T47D (cell line): ENCODE data around the gene CLEC19A.

Experiments
- DNase-seq, 2 experiments: peaks; one replicate each; pipeline versions ENCODE4 v3.0.0 to v3.0.0-alpha.2; 2011 to 2012; ENCODE audit warnings: low read depth in 1 of 2, low spot score in 1 of 2
- JUND ChIP-seq: IDR thresholded peaks from 2 replicates; pipeline ENCODE4 v1.6.1; 2012; ENCODE audit warnings: low read depth
- in situ Hi-C: cut with HindIII; loops from 2 replicates; pipeline ENCODE4 v1.10.0; 2016; ENCODE audit warnings: low sequenced_read_pairs, low pct_unique_long_range_greater_than_20kb

CLEC19A gene

GRCh38 chr16:19285431-19285830 lies at the start of gene CLEC19A:
TSS of gene CLEC19A (plus strand) at chr16:19285731. CDS start at chr16:19285852, 121 bp downstream.
- in situ Hi-C loops, result no loop called here
- DNase-seq, result no peak
- no peak for TF ChIP-seq JUND

DNA sequence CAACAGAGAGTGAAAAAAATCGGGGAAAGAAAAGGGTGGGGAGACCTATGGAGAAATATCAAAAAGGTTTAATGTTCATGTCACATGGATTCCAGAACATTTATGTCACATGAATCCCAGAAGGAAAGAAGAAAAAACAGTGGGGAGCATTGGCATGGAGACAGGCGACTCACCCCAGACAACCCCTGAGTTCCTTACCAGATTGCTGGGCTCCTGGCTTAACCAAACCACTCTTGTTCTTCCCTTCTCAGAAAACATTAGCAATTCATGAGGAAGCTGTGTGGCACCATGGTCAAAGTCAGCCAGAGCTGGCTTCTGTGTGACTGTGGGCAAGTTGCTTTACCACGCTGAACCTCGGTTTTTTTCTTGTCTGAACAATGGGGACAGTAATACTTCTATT lies 49.6 kb upstream of the CLEC19A start:
- DNase-seq, result no peak
- no peak for TF ChIP-seq JUND
- in situ Hi-C loops, result no loop called here

- in situ Hi-C loops, result no loop called here
- no peak for DNase-seq
- TF ChIP-seq JUND, result no peak
Observed at GRCh38 chr16:19236561-19237209, 48.8 kb upstream of the CLEC19A start.

DNA sequence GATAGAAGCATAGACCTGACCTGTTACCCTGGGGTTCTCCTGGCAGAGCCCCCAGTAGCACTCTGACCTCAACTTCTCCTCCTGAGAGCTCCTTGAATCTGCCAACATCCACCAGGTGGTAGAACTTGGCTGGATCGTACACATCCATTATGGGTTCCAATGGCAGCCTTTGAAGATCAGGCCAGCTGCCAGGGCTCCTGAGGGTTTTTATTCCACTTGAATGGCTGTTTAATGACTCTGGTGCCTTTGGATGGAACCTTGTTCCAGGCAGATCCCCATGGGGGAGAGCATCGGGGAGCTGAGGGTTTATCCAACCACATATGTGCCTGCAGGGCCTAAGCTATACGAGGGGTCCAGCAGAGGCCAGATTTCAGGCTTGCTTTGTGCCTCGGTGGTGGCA lies 47.1 kb upstream of the CLEC19A start:
- DNase-seq, result no peak
- TF ChIP-seq JUND, result no peak
- in situ Hi-C loops, result no loop called here

GRCh38 chr16:19239511-19240155 lies 45.9 kb upstream of the CLEC19A start:
- DNase-seq, result no peak
- in situ Hi-C loops, result no loop called here
- no peak for TF ChIP-seq JUND

- in situ Hi-C loops, result no loop called here
- TF ChIP-seq JUND, result no peak
- DNase-seq, result no peak
Observed at GRCh38 chr16:19240494-19240893, 45.0 kb upstream of the CLEC19A start.

DNA sequence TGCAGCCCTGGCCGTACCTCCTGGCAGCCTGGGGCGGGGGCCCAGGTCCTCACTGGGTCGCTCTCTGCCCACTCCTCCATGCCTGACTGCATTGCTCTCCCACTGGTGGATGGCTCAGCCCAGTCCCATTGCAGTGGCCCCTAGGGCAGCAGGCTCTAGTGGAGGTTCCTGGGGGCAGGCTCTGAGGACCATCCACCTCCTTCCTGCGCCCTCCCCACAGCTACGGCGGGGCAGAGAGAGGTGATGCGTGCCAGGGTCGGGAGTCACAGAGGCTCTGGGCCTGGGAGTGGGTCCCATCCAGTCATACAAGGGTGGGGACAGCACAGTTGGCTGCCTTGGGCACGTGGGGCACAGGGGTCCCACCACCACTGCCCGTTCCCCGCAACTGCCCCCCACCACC lies 44.0 kb upstream of the CLEC19A start:
- DNase-seq, result no peak
- TF ChIP-seq JUND, result no peak
- in situ Hi-C loops, result no loop called here

- no peak for DNase-seq
- TF ChIP-seq JUND, result no peak
- in situ Hi-C loops, result no loop called here
Observed at GRCh38 chr16:19242186-19242585, 43.3 kb upstream of the CLEC19A start.

GRCh38 chr16:19242987-19243575 lies 42.5 kb upstream of the CLEC19A start:
- peak in 1 of 2 experiments; percentile 18 for DNase-seq
- TF ChIP-seq JUND, result no peak
- in situ Hi-C loops, result no loop called here

- TF ChIP-seq JUND, result no peak
- DNase-seq, result peak in 1 of 2 experiments; percentile 42
- in situ Hi-C loops, result no loop called here
Observed at GRCh38 chr16:19245326-19245925, 40.1 kb upstream of the CLEC19A start.

- no peak for DNase-seq
- TF ChIP-seq JUND, result no peak
- in situ Hi-C loops, result no loop called here
Observed at GRCh38 chr16:19252904-19253303, 32.6 kb upstream of the CLEC19A start.

DNA sequence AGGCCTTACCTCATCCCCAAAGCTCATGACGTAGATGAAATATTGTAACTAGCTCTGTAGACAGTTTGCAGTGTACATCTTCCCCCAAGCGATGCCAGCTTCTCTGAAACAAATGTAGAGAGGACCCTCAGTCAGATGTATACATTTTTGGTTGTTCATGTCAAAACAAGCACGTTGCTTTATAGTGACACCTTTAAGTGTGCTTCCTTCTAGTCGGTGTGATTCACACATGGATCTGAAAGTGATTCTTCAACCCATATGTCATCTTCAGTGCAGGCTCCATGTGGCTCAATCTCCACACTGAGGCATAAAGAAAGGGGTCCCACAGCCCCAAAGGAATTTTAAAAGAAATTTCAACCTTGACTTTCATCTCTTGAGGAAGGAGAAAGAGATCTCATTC lies 30.9 kb upstream of the CLEC19A start:
- no peak for DNase-seq
- TF ChIP-seq JUND, result no peak
- in situ Hi-C loops, result no loop called here

GRCh38 chr16:19264123-19264673 lies 21.3 kb upstream of the CLEC19A start:
- in situ Hi-C loops, result no loop called here
- DNase-seq, result no peak
- no peak for TF ChIP-seq JUND
